Fibroblast of lung (primary cell): ENCODE results near the gene CASR. TPM values are rescaled to one million over a fixed set of nuclear protein-coding genes. Genes with fewer than 3 reads are reported as not detected.

Experiments
- DNase-seq, 2 donors: peaks; one replicate each; pipeline versions ENCODE4 v3.0.0 to v3.0.0-alpha.2; 2010; ENCODE audit warnings: low read depth in 2 of 2
- H2AFZ ChIP-seq: 2 replicates; pipeline ENCODE4 v1.5.1; 2012; ENCODE audit warnings: low read length, control low read depth, inconsistent platforms
- H3K27ac ChIP-seq: 2 replicates; pipeline ENCODE4 v1.5.1; 2011; ENCODE audit warnings: low read length, control low read depth; ENCODE audit not compliant: insufficient read depth
- H3K27me3 ChIP-seq: 2 replicates; pipeline ENCODE4 v1.5.1; 2011; ENCODE audit warnings: mild to moderate bottlenecking, low read length; ENCODE audit not compliant: control insufficient read depth, insufficient read depth
- H3K36me3 ChIP-seq: 2 replicates; pipeline ENCODE4 v1.5.1; 2011; ENCODE audit warnings: low read length; ENCODE audit not compliant: control insufficient read depth, insufficient read depth
- H3K4me1 ChIP-seq: 2 replicates; pipeline ENCODE4 v1.5.1; 2011; ENCODE audit warnings: low read length; ENCODE audit not compliant: control insufficient read depth, insufficient read depth; ENCODE audit errors: extremely low read depth
- H3K4me2 ChIP-seq: 2 replicates; pipeline ENCODE4 v1.5.1; 2011; ENCODE audit warnings: low read length, control low read depth; ENCODE audit not compliant: insufficient read depth; ENCODE audit errors: extremely low read depth
- H3K4me3 ChIP-seq, 4 experiments: fragments of 200-600 bp in 1 of 4; sonication (generic) in 1 of 4; replicated peaks in 1 of 4; 2 replicates each; pipeline ENCODE4 v1.5.1; 2011 to 2016; ENCODE audit warnings: low read length in 4 of 4, low read depth in 3 of 4, mild to moderate bottlenecking in 3 of 4, control low read depth in 2 of 4, inconsistent platforms in 1 of 4, mixed read lengths in 1 of 4; ENCODE audit not compliant: insufficient read depth in 1 of 4; ENCODE audit errors: control extremely low read depth in 1 of 4
- H3K79me2 ChIP-seq: 2 replicates; pipeline ENCODE4 v1.5.1; 2012; ENCODE audit warnings: mild to moderate bottlenecking, low read length, inconsistent platforms; ENCODE audit not compliant: control insufficient read depth, insufficient read depth
- H3K9ac ChIP-seq: 2 replicates; pipeline ENCODE4 v1.5.1; 2011; ENCODE audit warnings: mild to moderate bottlenecking, low read length, control low read depth; ENCODE audit not compliant: insufficient read depth
- H3K9me3 ChIP-seq: 2 replicates; pipeline ENCODE4 v1.5.1; 2012; ENCODE audit warnings: low read depth, low read length; ENCODE audit not compliant: control insufficient read depth, insufficient read depth
- H4K20me1 ChIP-seq: 2 replicates; pipeline ENCODE4 v1.5.1; 2011; ENCODE audit warnings: low read length; ENCODE audit not compliant: control insufficient read depth, insufficient read depth; ENCODE audit errors: extremely low read depth
- EZH2 ChIP-seq: IDR thresholded peaks from 2 replicates; pipeline ENCODE4 v1.5.1; 2012; ENCODE audit warnings: low read length, control low read depth, mild to moderate bottlenecking; ENCODE audit errors: missing control alignments
- polyA plus RNA-seq, 2 donors: library from polyadenylated mRNA; depleted of rRNA in 1 of 2; stranded (reverse) in 1 of 2; unstranded in 1 of 2; fragments of >200 nt; gene quantifications; 2 replicates each; pipeline ENCODE4 v1.2.1, GENCODE V29; 2011 to 2012; ENCODE audit warnings: missing spikeins in 1 of 2
- total RNA-seq: library from RNA; depleted of rRNA; stranded (reverse); fragments of >200 nt; gene quantifications from 2 replicates; pipeline ENCODE4 v1.2.1, GENCODE V29; 2014
- TF ChIP-seq, protein P1 (sequence below), 2 donors: IDR thresholded peaks in 1 of 2; conservative IDR thresholded peaks in 1 of 2; 1 replicate in 1 of 2; 2 replicates in 1 of 2; pipeline ENCODE4 v1.5.1; 2011 to 2012; ENCODE audit warnings: low read length in 2 of 2, control low read depth in 1 of 2, inconsistent platforms in 1 of 2, low read depth in 1 of 2, mild to moderate bottlenecking in 1 of 2

CASR gene
- total and polyA plus RNA-seq, 2 donors (not counting 1 experiment from before 2014, with no cell fraction given) = under 0.01 TPM; not detected in 1

- no peak overlapping the region for H3K4me3 ChIP-seq
- H3K27me3 ChIP-seq = no peaks in the 10 kb centered on the region
- no peak overlapping the region for H3K27ac ChIP-seq
- H3K9ac ChIP-seq = no peak overlapping the region
- H3K36me3 ChIP-seq = no peaks in the 10 kb centered on the region
- no peak overlapping the region for H2AFZ ChIP-seq
- no peak for DNase-seq
- no peaks in the 10 kb centered on the region for H3K9me3 ChIP-seq
- TF ChIP-seq, protein P1, sequence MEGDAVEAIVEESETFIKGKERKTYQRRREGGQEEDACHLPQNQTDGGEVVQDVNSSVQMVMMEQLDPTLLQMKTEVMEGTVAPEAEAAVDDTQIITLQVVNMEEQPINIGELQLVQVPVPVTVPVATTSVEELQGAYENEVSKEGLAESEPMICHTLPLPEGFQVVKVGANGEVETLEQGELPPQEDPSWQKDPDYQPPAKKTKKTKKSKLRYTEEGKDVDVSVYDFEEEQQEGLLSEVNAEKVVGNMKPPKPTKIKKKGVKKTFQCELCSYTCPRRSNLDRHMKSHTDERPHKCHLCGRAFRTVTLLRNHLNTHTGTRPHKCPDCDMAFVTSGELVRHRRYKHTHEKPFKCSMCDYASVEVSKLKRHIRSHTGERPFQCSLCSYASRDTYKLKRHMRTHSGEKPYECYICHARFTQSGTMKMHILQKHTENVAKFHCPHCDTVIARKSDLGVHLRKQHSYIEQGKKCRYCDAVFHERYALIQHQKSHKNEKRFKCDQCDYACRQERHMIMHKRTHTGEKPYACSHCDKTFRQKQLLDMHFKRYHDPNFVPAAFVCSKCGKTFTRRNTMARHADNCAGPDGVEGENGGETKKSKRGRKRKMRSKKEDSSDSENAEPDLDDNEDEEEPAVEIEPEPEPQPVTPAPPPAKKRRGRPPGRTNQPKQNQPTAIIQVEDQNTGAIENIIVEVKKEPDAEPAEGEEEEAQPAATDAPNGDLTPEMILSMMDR (conservative IDR thresholded peaks at IDR 0.05 in 1 of 2, IDR thresholded peaks at IDR 0.05 in 1 of 2; ENCODE audit: low read depth in 1 of 2, low read length in 2 of 2) = no peak
- no peak for TF ChIP-seq EZH2
- H4K20me1 ChIP-seq = no peaks in the 10 kb centered on the region
- no peaks in the 10 kb centered on the region for H3K4me1 ChIP-seq
- H3K4me2 ChIP-seq = no peak overlapping the region
- no peaks in the 10 kb centered on the region for H3K79me2 ChIP-seq
Observed at GRCh38 chr3:122269045-122269444, 85.6 kb downstream of the CASR start.

DNA sequence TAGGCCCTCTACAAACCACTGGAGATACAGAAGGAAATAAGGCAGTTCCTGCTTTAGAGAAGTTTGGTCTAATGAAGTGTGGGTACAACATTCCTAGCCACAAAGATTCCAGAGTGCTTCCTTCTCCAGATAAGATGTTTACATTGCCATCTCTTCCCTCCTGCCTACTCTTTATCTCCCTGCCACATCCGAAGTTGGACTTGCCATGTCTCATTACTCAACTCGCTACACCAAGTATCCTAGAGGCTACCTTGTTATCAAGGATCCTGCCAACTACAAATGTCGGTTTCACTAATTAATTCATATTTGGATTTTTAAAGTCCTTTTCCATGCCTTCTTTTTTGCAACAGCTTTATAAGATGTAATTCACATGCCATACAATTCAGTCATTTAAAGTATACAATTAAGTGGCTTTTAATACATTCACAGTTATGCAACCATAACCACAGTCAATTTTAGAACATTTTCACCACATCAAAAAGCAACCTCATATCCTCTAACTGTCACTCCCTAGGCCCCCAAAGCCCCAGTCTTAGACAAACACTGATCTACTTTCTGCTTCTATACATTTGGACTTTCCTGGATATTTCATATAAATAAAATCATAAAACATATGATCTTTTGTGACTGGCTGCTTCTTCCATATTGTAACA, 87.9 kb downstream of the CASR start:
- TF ChIP-seq EZH2 = no peak
- TF ChIP-seq, protein P1 (conservative IDR thresholded peaks at IDR 0.05 in 1 of 2, IDR thresholded peaks at IDR 0.05 in 1 of 2; ENCODE audit: low read depth in 1 of 2, low read length in 2 of 2) = no peak

DNA sequence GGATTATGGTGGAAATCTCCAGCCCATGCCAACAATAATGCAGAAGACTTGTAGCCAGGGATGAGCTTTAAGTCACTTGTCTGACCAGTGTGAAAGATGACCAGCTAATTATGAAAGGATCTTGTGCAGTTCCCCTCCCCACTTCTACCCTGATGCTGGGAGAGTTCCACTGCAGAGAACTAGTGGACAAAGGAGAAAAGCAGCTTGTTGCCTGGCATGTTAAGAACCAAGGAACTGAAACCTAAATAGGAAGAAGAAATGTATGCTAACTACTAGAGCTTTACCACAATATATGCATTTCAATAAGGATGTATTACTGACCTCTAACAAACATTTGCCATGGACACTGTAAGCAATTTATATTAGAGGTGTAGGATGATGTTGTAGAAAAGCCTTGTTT, 89.4 kb downstream of the CASR start:
- H3K4me1 ChIP-seq = no peaks in the 10 kb centered on the region
- no peak for TF ChIP-seq EZH2
- TF ChIP-seq, protein P1 (conservative IDR thresholded peaks at IDR 0.05 in 1 of 2, IDR thresholded peaks at IDR 0.05 in 1 of 2; ENCODE audit: low read depth in 1 of 2, low read length in 2 of 2) = no peak
- H3K36me3 ChIP-seq = no peaks in the 10 kb centered on the region
- H2AFZ ChIP-seq = no peak overlapping the region
- H3K4me2 ChIP-seq = no peak overlapping the region
- no peaks in the 10 kb centered on the region for H4K20me1 ChIP-seq
- no peak for DNase-seq
- no peak overlapping the region for H3K27ac ChIP-seq
- no peaks in the 10 kb centered on the region for H3K79me2 ChIP-seq
- no peak overlapping the region for H3K9ac ChIP-seq
- H3K4me3 ChIP-seq = no peak overlapping the region
- no peaks in the 10 kb centered on the region for H3K9me3 ChIP-seq
- H3K27me3 ChIP-seq = no peaks in the 10 kb centered on the region

More for the DNA sequence above, 87.9 kb downstream of the CASR start:
- H2AFZ ChIP-seq = no peak overlapping the region
- no peaks in the 10 kb centered on the region for H3K36me3 ChIP-seq
- no peak overlapping the region for H3K4me2 ChIP-seq
- H3K4me1 ChIP-seq = no peaks in the 10 kb centered on the region
- no peaks in the 10 kb centered on the region for H4K20me1 ChIP-seq
- DNase-seq = no peak
- H3K4me3 ChIP-seq = no peak overlapping the region
- H3K79me2 ChIP-seq = no peaks in the 10 kb centered on the region
- no peaks in the 10 kb centered on the region for H3K27me3 ChIP-seq
- H3K9me3 ChIP-seq = no peaks in the 10 kb centered on the region
- H3K27ac ChIP-seq = no peak overlapping the region
- no peak overlapping the region for H3K9ac ChIP-seq
